CD4-positive, alpha-beta T cell treated with Interferon alpha-2 for 1 hour (primary cell): ENCODE measurements around the gene SLC26A5.

Source experiments
- DNase-seq, 2 donors: peaks; one replicate each; pipeline ENCODE4 v3.0.0-alpha.2; 2020 to 2022

The SLC26A5 gene

DNA sequence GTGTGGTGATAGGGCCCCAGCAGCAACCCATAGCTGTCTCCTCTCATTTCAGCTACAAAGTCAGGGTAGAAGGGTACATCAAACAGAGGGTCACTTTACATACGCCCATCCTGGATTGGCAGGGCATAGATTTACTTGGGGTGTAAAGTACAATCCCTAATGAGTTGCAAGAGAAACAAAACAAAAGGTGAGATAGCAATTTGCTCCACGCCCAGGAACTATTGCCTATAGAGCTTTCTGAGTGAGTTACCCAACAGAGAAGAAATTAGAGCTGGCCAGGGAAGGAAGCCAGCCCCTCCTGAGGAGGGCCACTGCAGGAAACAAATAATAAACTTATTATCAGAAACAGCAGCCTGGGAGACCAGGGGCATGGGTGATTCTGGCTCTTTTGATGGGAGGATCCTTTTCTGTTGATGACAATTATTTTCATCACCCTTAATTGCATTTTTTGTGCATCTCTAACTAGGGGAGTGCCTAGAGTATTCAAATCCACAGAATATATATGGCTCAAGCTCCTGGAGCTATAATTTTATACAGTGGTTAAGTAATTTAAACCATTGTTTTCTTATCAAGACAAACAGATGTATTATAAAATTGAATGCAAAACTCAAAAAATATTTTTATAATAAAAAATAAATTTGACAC lies 47.4 kb downstream of the SLC26A5 start:
- no peak for DNase-seq

DNA sequence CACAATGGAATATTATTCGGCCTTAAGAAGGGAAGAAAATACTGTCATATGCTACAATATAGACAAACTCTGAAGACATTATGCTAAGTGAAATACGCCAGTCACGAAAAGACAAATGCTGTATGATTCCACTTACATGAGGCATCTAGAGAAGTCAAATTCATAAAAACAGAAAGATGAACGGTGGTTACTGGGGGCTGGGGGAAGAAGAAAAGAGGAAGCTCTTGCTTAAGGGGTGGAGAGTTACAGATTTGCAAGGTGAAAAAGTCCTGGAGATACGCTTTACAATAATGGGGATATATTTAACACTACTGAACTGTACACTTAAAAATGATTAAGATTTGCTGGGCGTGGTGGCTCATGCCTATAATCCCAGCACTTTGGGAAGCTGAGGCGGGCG lies 49.5 kb downstream of the SLC26A5 start:
- DNase-seq = no peak

- no peak for DNase-seq
Observed at GRCh38 chr7:103395071-103395470, 50.9 kb downstream of the SLC26A5 start.

DNA sequence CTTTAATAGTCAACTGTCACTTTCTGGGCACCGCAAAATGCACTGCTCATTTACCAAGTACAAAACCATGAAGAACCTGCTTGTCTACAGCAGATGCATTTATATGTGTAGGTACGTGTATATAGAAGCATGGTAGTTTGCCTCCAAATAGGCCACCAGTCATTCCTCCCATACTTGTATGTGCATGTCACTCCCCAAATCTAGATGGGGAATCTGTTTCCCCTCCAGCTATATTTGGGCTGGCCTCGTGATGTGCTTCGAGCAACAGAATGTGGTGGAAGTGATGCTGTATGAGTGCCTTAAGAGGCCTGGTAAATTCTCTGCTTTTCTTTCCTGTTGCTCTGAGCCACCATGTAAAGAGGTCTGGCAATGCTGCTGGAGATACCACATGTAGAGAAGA lies 51.4 kb downstream of the SLC26A5 start:
- no peak for DNase-seq

DNA sequence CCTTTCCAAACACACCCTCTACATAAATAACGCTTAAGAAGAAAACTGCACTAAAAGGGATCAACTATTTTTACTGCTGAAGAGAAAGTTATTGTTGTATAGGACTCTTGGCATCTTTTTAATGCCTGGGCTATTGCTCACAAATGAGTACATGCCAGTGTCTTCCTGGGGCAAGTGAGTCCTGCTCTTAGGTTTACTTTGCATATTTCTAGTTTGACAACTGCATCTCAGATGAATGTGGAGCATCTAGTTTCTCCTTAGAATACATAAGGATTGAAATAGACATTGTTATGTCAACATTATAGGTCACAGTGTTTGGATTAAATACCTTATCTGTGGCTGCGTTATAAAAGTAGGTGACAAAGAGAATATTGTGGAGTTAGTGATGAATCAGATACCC lies 54.0 kb downstream of the SLC26A5 start:
- no peak for DNase-seq

DNA sequence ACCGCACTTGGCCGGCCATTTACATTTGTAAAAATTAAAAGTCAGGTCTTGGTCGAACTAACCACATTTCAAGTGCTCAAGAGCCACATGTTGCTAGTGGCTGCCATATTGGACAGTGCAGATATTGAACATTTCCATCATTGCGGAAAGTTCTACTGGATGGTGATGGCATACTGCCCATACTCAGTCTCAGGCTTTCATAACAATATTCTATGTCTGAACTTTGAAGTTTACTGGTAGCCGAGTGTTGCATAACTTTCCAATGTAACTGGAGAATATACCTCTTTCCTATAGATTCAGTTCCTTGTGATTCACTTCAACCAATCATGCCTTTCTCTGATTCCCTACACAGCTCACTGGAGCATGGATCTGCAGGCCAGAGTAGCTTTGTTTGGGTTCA lies 54.9 kb downstream of the SLC26A5 start:
- DNase-seq = no peak

DNA sequence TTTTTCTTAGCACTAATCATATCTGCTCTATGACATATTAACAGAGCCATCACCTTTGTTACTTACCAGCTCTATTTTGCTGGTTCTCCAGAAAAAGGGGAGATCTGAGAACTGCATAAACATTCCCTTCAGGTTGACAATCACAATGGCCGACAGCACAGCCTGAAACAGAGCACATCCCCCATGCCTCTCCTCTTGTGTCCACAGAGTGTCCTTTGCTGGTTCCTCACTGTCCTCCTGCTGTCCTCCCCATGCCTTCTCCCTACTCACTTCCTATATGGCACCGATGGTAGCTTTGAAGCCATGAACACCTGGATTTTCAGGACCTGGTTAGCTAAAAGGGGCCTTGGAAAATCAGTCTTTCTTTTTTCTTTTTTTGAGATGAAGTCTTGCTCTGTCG lies 56.7 kb downstream of the SLC26A5 start:
- DNase-seq = no peak

DNA sequence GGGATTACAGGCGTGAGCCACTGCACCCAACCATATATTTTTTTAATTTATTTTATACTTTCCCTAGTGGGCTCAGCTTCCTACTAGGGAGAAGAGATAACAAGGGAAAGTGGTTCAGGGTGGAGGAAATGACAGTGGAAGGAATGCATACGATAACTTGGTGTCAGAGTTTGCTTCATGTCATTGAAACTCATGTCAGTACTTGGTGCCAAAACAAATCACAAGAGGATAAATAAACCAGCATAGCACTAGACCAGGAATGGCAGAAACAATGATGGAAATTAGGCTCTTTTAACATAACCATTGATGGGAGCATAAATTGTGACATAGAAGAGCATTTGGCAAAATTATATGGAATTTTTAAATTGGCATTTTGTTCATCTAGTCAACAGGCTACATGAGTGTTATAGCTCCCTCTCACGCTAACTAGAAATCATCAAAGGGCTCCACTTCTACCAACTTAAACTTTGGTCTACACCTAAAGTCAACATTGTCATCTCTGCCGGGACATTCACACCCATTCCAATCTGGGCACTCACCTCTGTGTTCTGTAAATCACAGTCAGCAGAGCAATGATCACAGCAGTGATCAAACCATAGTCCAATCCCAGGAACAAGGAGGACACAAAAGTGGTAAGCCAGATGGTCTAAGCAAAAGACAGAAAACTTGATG lies 57.4 kb downstream of the SLC26A5 start:
- DNase-seq = no peak

DNA sequence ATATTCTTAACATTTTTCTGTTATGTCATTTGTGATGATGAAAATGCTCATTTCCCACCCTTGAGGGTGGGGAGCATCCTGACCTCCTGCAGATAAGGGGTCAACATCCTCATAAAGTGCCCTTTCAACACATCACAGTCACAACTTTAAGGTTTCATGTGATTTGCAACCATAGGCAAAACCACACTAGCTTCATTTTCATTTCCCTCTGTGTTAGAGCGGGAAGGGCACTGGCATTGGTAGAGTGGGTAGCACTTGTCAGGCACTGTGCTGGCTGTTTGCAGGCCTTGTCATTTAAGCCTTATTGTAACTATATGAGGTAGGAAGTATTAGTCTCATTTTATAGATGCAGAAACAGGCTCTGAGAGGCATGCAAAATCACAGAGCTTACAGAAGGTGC lies 58.8 kb downstream of the SLC26A5 start:
- DNase-seq = no peak

- DNase-seq = no peak
Observed at GRCh38 chr7:103382032-103382402, 64.0 kb downstream of the SLC26A5 start.

- no peak for DNase-seq
Observed at GRCh38 chr7:103381280-103382031, 64.6 kb downstream of the SLC26A5 start.

- DNase-seq = no peak
Observed at GRCh38 chr7:103380395-103381191, 65.4 kb downstream of the SLC26A5 start.

DNA sequence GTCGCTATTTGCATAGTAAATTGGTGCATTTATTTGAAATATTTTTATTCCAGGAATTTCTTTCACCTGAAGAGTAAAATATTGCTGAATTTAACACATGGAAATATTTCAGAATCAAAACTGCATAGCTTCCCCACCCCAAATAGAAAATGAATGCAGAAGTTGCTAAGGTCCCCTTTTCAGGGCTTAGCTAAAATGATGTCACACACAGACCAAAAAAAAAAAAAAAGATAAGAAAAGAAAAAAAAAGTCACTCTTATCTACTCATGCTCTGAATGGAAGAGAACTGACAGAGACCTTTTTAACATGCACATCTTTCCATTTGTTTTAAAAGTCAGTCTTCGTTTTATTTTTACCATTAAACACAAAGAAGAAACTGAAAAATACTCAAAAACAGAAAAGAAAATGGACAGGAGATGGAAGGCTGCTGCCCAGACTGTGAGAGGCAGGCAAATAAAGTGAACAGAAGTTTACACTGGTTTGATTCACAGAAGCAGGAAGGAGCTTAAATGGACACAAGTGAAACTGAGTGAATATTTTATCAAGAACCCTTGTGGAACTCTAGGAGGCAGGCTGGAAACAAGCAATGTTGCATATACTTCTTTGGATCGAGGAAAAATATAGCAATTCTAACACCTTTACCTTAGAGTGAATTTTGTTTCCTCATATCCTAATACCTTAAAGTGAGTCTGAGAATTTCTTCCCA lies 66.6 kb downstream of the SLC26A5 start:
- no peak for DNase-seq

DNA sequence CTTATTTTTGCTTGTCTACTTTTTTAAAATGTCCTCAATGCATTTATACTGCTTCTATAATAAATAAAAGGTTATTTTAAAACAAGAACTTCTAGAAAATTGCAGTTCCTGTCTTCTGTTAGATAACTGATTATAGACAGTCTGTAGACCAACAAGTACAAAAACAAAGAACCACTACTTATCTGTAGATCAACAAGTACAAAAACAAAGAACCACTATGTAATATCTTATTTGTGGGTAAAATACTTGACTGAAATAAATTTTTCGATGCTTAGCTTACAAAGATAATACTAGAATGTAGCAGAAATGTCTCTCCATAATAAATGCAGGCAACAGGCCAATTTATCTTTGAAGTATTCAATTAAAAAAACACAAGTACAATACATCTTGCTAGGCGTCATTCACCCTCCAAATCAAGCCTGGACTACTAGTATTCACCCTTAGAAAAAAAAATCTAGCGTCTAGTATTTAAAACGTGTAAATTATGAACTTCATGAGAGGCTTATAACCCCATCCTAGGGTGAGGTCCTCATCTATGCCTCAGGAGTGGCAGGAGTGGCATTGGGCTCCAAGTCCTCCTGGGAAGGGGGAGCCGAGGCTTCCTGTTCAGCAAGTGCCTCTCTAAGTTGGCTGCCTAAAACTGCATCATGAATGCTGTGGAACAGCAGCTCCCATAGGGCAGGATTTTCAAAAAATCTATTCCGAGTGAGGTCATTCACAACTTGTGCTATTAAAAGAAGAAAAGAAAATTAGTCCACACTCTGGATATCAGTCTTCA lies 72.0 kb downstream of the SLC26A5 start:
- no peak for DNase-seq

- no peak for DNase-seq
Observed at GRCh38 chr7:103369432-103369831, 76.6 kb downstream of the SLC26A5 start.

DNA sequence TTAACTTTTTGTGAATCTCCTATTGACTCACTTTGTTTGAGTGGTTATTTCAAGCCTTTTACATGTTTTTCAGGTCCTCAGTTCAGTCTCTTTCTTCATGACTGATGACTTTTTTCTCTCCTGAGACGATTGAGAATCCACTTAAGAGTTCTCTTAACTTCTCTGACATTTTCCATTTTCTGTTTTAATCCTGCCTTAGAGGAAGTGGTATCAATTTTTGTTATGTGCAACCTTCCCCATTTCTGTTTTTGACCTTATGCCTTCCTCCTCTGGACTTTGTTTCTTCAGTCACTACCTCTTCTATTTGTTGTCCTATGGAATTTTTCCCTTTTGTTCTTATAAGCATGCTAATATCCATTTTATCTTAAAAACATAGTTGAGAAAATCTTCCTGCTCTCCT lies 96.2 kb downstream of the SLC26A5 start:
- DNase-seq = no peak

GRCh38 chr7:103348959-103349358 lies 97.0 kb downstream of the SLC26A5 start:
- DNase-seq = no peak

DNA sequence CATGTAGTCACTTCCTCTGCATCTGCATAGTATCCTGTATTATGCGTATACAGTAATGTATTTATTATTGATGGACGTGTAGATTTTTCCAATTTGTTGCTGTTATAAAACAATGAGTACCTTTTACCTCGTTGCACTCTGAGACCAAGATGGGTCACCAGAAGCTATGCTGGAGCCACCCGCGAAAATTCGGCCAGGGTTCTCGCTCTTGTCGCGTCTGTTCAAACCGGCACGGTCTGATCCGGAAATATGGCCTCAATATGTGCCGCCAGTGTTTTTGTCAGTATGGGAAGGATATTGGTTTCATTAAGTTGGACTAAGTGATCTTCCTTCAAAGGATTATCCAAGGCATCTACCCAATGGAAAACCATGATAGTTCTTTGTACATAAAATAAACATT lies 97.6 kb downstream of the SLC26A5 start:
- DNase-seq = no peak

- DNase-seq = peak; percentile 86 to 92
Observed at GRCh38 chr7:103347507-103348267, 98.3 kb downstream of the SLC26A5 start, which contains the start of gene PSMC2. Gene PSMC2 (plus strand): TSS chr7:103347643. CDS start chr7:103347712, 69 bp downstream.

DNA sequence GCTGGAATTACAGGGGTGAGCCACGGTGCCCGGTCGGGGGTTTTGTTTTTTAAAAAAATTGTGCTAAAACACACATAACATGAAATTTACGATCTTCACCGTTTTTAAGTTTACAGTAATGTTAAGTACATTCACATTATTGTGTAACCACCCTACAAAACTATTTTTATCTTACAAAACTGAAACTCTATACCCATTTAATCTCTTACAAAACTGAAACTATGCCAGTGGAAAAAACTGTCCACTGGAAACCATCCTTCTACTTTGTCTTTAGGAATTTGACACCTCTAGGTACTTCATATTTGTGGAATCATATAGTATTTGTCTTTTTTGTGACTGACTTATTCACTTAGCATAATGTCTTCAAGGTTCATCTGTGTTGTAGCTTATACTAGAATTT lies 99.6 kb downstream of the SLC26A5 start:
- DNase-seq = no peak
